ENCODE measurements around the gene MTTP.

The MTTP gene

GRCh38 chr4:99642725-99643489 lies 68.3 kb downstream of the MTTP start:
- no peak for DNase-seq

DNA sequence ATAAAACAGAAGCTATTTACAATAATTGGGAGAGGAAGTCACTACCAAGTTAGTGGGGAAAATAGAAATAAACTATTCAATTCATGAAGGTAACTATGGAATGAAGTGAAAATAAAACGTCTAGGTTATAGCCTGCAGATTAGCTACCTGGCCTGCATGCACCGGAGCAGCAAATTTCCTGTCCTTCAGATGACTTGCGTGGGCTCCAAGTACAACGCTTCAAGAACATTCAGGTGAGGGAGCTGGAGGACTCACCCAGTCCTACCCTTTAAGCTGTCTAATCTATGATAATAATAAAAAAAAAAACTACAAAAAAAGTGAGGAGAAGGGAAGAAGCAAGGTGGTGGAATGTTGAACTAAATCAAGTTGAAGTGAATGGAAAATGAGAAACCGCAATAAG lies 69.8 kb downstream of the MTTP start:
- DNase-seq: no peak

GRCh38 chr4:99645036-99645435 lies 70.4 kb downstream of the MTTP start:
- DNase-seq: no peak

GRCh38 chr4:99645638-99646037 lies 71.0 kb downstream of the MTTP start:
- DNase-seq: no peak

DNA sequence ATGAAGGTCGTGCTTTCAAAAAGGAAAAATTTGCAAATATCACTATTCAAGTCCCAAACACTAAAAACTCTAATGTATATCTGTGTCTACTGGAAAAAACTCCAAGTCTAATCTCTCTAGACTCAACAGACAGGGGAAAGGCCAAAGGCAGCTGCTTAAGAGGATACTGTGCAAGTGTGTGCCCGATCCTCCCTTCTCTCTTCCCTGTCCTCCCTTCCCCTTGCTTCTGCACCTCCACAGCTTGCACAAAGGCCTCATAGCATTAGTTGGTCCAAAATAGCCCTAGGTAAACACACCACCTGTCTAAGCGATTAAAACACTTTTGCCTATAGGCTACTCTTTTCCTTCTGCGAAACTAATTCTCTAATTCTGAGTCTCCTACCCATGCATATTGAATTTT lies 72.4 kb downstream of the MTTP start:
- DNase-seq: no peak

GRCh38 chr4:99648321-99648720 lies 73.7 kb downstream of the MTTP start:
- DNase-seq: no peak

- DNase-seq: no peak
Measured at GRCh38 chr4:99649208-99649607, 74.6 kb downstream of the MTTP start.

DNA sequence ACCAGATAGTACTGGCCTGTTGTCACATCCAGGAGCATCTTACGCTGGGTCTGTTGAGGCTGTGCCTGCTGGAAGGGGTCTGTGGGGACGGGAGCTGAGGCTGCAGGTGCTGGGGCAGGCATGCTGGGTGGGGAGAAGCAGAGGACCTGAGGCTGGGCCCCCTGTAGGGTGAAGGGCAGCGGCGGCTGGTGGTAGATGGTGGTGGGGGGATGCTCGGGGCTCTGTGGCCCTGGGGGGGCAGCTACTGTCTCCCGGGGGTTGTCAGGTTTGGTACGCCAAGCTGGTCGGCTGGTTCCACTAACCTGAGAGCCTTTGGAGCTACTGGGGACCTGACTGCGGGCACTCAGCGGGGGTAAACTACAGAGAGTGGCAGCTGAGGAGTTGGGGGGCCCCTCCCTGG lies 75.2 kb downstream of the MTTP start:
- no peak for DNase-seq

DNA sequence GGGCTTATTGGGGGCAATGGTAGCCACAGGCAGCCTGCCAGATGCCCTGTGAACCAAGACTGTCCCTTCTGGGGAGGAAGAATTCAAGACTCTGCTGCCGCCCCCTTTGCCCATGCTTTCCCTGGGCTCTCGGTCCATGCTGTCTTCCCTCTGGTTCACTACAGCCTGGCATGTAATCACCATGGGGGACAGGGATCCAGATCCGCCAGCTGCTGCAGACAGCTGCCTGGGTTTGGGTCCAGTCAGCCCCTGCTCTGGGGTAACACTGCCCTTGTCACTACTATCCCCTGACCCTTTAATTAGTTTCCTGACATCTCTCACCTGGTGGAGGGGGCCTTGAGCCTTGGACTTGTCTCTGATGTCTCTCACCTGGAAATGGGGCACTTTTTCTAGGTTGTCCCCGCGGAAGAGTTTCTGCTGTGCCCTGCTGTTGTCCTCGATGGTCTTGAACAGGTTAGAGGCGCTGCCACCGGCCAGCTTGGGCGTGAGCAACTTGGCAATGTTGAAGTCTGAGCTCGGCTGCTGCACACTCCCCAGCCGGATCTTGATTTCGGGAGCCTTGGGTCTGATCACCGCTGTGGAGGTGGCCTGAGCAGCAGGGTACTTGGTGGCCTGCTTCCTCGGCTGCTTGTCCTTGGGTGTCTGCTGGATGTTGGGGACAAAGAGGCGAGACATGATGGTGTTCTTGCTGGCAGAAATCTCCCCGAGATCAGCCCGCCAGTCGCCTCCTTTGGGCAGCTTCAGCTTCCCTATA lies 76.6 kb downstream of the MTTP start:
- no peak for DNase-seq

- no peak for DNase-seq
Measured at GRCh38 chr4:99651811-99652485, 77.3 kb downstream of the MTTP start.

GRCh38 chr4:99652596-99653436 lies 78.2 kb downstream of the MTTP start:
- no peak for DNase-seq

- no peak for DNase-seq
Measured at GRCh38 chr4:99653916-99654315, 79.3 kb downstream of the MTTP start.

DNA sequence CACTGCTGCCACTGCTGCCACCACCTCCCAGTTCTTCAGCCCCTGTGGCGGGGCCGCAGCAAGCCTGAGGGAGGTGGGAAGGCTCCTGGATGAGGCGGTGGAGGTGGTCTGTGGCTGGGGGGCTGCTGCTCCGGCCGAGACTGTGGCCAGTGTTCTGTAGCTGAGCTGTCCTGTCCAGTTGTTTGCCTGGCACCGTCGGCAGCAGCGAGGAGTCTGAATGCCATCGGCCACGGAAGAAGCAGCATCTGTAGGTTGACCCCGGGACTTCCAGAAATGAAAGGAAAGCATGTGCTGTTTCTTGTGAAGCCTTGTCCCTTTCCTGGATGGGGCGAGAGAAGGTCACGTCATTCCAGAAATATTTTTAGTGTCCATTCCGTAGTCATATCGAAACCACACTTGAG lies 79.7 kb downstream of the MTTP start:
- no peak for DNase-seq

DNA sequence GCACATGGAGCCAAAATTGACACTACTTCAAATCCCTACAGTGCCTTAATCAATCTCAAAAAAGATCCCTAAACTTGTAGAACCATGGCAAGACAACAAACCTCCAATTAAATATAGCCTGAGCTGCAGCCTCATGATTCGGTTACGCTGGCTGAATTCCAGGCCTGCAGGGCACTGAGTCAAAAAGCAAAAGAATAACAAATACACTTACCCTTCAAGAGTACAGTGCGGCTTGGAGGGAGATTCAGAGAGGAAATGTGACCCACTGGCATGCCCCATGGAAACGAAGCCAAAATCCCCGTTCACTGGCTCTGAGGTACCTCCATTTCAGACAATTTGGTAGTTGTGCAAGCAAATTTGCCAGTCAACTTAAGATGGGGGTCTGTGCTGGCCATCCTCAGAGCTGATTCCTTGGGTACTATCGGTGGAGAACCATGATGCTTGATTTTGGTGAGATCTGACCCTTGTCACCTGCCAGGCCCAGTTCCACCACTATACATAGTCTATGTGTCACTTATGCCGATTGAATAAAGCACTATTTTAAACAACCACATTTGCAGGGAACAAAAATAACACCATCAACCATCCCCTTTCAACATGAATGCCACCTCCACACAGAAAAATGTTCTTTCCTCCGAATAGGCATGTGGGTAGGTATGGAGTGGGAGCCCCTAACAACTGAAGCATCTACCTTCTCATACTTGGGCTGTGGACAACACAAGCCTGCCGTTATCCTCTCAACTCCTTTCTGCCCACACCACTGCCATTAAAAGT lies 80.9 kb downstream of the MTTP start:
- no peak for DNase-seq

GRCh38 chr4:99657798-99658197 lies 83.2 kb downstream of the MTTP start, which contains the start of gene C4orf54:
Gene C4orf54 (minus strand): TSS chr4:99657828. CDS start chr4:99654648, 3,180 bp downstream.
- DNase-seq: no peak

GRCh38 chr4:99658666-99659065 lies 84.0 kb downstream of the MTTP start:
- DNase-seq: no peak

GRCh38 chr4:99661907-99662306 lies 87.3 kb downstream of the MTTP start:
- no peak for DNase-seq

DNA sequence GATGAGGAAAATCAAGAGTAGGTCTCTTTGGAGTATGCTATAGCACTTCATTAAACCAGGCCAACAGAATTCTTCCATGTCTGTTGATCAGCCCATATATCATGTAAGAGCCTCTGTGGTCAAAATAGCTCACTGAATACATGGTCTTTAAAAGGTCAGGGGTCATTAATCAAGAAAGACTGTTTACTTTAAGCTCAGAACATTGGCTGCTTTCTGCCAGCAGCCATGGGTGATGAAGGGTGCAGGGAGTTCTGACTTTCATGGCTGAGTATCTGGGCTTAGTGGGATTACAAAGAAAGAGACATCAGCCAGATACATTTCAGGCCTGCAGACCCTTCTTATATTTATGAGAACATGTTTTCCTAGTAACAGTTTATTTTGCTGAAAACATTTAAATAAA lies 90.1 kb downstream of the MTTP start:
- DNase-seq: no peak

DNA sequence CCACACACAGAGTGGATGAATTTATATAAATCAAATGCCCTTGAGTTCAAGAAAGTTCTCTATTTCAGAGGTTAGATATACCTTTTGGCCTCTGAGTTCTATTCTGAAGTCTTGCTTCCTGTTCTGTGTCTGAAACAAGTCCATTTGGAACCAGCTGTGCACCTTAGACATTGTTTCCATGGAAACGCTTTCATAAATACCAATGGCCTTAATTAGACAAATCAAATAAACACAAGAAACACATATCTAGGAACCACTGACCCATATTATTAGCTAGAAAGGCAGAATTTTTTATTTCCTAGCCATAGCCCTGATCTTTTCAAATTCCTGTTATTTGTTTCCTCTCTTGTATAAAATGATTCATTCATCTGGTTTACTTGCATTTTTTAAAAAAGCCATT lies 91.4 kb downstream of the MTTP start:
- DNase-seq: no peak

DNA sequence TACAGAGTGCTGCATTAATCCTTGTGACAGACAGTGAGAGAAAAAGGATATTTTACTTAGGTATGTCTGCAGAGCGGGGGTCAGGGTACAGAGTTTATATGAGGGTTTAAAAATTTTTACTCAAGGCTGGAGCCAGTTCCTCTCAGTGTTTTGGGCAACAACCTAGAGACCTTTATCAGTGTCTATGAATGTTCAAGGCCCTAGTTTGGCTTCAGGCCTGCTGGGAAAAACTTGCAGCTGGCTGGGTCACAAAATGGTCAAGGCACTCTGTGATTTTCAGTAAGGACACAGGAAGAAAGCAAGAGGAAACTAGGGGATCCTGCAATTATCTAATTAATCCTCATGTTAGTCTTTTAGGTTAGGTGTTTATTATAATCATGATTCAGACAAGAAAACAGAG lies 93.8 kb downstream of the MTTP start:
- DNase-seq: no peak

DNA sequence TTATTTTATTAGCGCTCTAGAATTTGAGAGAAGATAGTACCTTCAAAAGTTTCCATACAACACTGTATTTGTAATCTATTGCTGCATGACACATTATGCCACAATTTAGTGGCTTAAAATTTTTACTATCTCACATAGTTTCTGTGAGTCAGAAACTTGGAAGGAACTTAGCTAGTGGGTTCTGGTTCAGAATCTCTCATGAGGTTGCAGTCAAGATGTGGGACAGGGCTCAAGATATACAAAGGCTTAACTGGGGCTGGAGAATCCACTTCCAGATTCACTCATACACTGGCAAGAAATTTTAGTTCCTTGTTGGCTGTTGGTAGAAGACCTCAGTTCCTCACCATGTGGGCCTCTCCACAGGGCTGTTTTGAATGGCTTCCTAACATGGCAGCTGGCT lies 94.5 kb downstream of the MTTP start:
- DNase-seq: no peak

- DNase-seq: no peak
Measured at GRCh38 chr4:99670409-99671073, 95.9 kb downstream of the MTTP start.

Measured in NCI-H524 treated with DMSO at 0.1 percent for 48 hours (cell line).